Type B pancreatic cell (in vitro differentiated cells): ENCODE data around the gene BGN. TPM values are rescaled to one million over a fixed set of nuclear protein-coding genes. Genes with fewer than 3 reads are reported as not detected.
A peak's percentile ranks its signal among the peaks of the same experiment; 100 is the strongest.

ENCODE experiments used
- DNase-seq: peaks from one replicate; pipeline ENCODE4 v3.0.0; 2021; ENCODE audit warnings: mixed read lengths; ENCODE audit not compliant: unreplicated experiment; ENCODE audit errors: extremely low spot score
- H3K27ac Mint-ChIP-seq: 2 replicates; pipeline ENCODE4 v1.8.0; 2021; ENCODE audit warnings: mild to moderate bottlenecking, mixed read lengths
- H3K27me3 Mint-ChIP-seq: 2 replicates; pipeline ENCODE4 v1.8.0; 2021; ENCODE audit warnings: mixed read lengths
- H3K36me3 Mint-ChIP-seq: 2 replicates; pipeline ENCODE4 v1.8.0; 2021; ENCODE audit warnings: mixed read lengths
- H3K4me1 Mint-ChIP-seq: one replicate; pipeline ENCODE4 v1.8.0; 2021; ENCODE audit warnings: mixed read lengths; ENCODE audit not compliant: unreplicated experiment
- H3K4me3 Mint-ChIP-seq: 2 replicates; pipeline ENCODE4 v1.8.0; 2021; ENCODE audit warnings: mild to moderate bottlenecking, mixed read lengths
- H3K9me3 Mint-ChIP-seq: 2 replicates; pipeline ENCODE4 v1.8.0; 2021; ENCODE audit warnings: mixed read lengths
- CTCF ChIP-seq: fragments of 200-600 bp; sonication (generic); conservative IDR thresholded peaks from 2 replicates; pipeline ENCODE4 v1.5.0; 2021; ENCODE audit warnings: antibody characterized with exemption, mild to moderate bottlenecking
- total RNA-seq: library from RNA; stranded (reverse); gene quantifications from 2 replicates; pipeline ENCODE4 v1.2.1, GENCODE V29; 2021; ENCODE audit warnings: low replicate concordance

BGN gene
- total RNA-seq, 1 donor from 2014 or later = 29.6 TPM

- no peaks in the 10 kb centered on the region for H3K9me3 Mint-ChIP-seq
- no peaks in the 10 kb centered on the region for H3K36me3 Mint-ChIP-seq
- TF ChIP-seq CTCF = peak; percentile 76
- no peak overlapping the region for H3K4me3 Mint-ChIP-seq
- no peaks in the 10 kb centered on the region for H3K4me1 Mint-ChIP-seq
- no peak overlapping the region for H3K27ac Mint-ChIP-seq
- H3K27me3 Mint-ChIP-seq = no peaks in the 10 kb centered on the region
- no peak for DNase-seq
Measured at GRCh38 chrX:153554519-153555167, 59.9 kb downstream of the BGN start.

- no peak for TF ChIP-seq CTCF
- no peak for DNase-seq
- Mint-ChIP-seq H3K27ac (no peak overlapping the region), H3K9me3 (no peaks in the 10 kb centered on the region), H3K27me3 (no peaks in the 10 kb centered on the region), H3K36me3 (no peaks in the 10 kb centered on the region), H3K4me3 (no peak overlapping the region), H3K4me1 (no peaks in the 10 kb centered on the region)
Measured at GRCh38 chrX:153556767-153557166, 62.0 kb downstream of the BGN start.

GRCh38 chrX:153557618-153558355 is 63.0 kb downstream of the BGN start:
- no peak for DNase-seq
- no peaks in the 10 kb centered on the region for H3K9me3 Mint-ChIP-seq
- no peak overlapping the region for H3K4me3 Mint-ChIP-seq

More at GRCh38 chrX:153557618-153558355, 63.0 kb downstream of the BGN start:
- Mint-ChIP-seq H3K27me3 (no peaks in the 10 kb centered on the region), H3K4me1 (no peaks in the 10 kb centered on the region), H3K36me3 (no peaks in the 10 kb centered on the region), H3K27ac (no peak overlapping the region)
- no peak for TF ChIP-seq CTCF

Other genes with a start within 250 kb of the BGN start
- not detected in 2 replicates for gene PNMA6F, start 173.2 kb upstream of the BGN start, total RNA-seq
- 7.4 and 11.9 TPM in 2 replicates for gene ZNF275, start 160.8 kb upstream of the BGN start, total RNA-seq
- gene PNMA6E, start 93.6 kb upstream of the BGN start, total RNA-seq = not detected in 2 replicates
- gene ZFP92, start 83.5 kb upstream of the BGN start, total RNA-seq = 0.26 and 0.41 TPM in 2 replicates
- gene TREX2, start 48.9 kb upstream of the BGN start, total RNA-seq = 0.72 and 1.3 TPM in 2 replicates
- 19.6 and 32.5 TPM in 2 replicates for gene HAUS7, start 24.4 kb upstream of the BGN start, total RNA-seq
- 0.26 and 0.43 TPM in 2 replicates for gene ATP2B3, start 22.7 kb downstream of the BGN start, total RNA-seq
- 19.0 and 19.9 TPM in 2 replicates for gene CCNQ, start 104.2 kb downstream of the BGN start, total RNA-seq
- gene DUSP9, start 152.2 kb downstream of the BGN start, total RNA-seq = 5.8 and 9.5 TPM in 2 replicates
- gene PNCK, start 178.8 kb downstream of the BGN start, total RNA-seq = 2.2 and 3.7 TPM in 2 replicates
- gene SLC6A8, start 192.9 kb downstream of the BGN start, total RNA-seq = 19.9 and 56.8 TPM in 2 replicates
- gene BCAP31, start 229.4 kb downstream of the BGN start, total RNA-seq = 160 and 223 TPM in 2 replicates
- gene ABCD1, start 229.9 kb downstream of the BGN start, total RNA-seq = 6.2 and 8.0 TPM in 2 replicates